SU-DHL-6 (cell line): ENCODE measurements around the gene MBTD1.

Experiments
- H2AFZ ChIP-seq: fragments of 200-600 bp; sonication (generic); 2 replicates; pipeline ENCODE4 v1.6.1; 2014; ENCODE audit warnings: low read depth, mild to moderate bottlenecking, moderate library complexity, mixed read lengths, antibody characterized with exemption, low read length; ENCODE audit not compliant: severe bottlenecking
- H3F3A ChIP-seq: fragments of 200-600 bp; shearing (Covaris generic); 2 replicates; pipeline ENCODE4 v1.6.0; 2016; ENCODE audit warnings: antibody characterized with exemption, mild to moderate bottlenecking; ENCODE audit not compliant: insufficient read depth
- H3K27ac ChIP-seq: fragments of 200-600 bp; sonication (generic); 2 replicates; pipeline ENCODE4 v1.5.1; 2016; ENCODE audit warnings: low read depth, mild to moderate bottlenecking, low read length, moderate library complexity, mixed read lengths
- H3K27me3 ChIP-seq: fragments of 200-600 bp; sonication (generic), shearing (Covaris generic); 2 replicates; pipeline ENCODE4 v1.6.0; 2014; ENCODE audit warnings: mild to moderate bottlenecking, low read length
- H3K36me3 ChIP-seq: fragments of 200-600 bp; sonication (generic); 2 replicates; pipeline ENCODE4 v1.6.1; 2014; ENCODE audit warnings: mild to moderate bottlenecking, low read length, mixed read lengths
- H3K4me2 ChIP-seq: fragments of 300-600, 200-600 bp; shearing (Covaris generic), sonication (generic); 2 replicates; pipeline ENCODE4 v1.6.0; 2014; ENCODE audit warnings: low read length, low read depth, mild to moderate bottlenecking; ENCODE audit not compliant: poor library complexity, severe bottlenecking
- H3K4me3 ChIP-seq: fragments of 200-600 bp; sonication (generic); 2 replicates; pipeline ENCODE4 v1.5.1; 2014; ENCODE audit warnings: antibody characterized with exemption, low read length, mild to moderate bottlenecking, mixed read lengths; ENCODE audit not compliant: insufficient read depth, poor library complexity, severe bottlenecking
- H3K79me2 ChIP-seq: fragments of 200-600 bp; sonication (generic); 2 replicates; pipeline ENCODE4 v1.6.1; 2014; ENCODE audit warnings: mild to moderate bottlenecking, low read length, moderate library complexity; ENCODE audit not compliant: insufficient read depth
- H3K9ac ChIP-seq: fragments of 200-600 bp; sonication (generic); 2 replicates; pipeline ENCODE4 v1.7.0; 2014; ENCODE audit warnings: mild to moderate bottlenecking, low read length
- H3K9me2 ChIP-seq: fragments of 200-600 bp; sonication (generic); replicated peaks from 2 replicates; pipeline ENCODE4 v1.6.1; 2014; ENCODE audit warnings: low read length; ENCODE audit not compliant: insufficient read depth
- H3K9me3 ChIP-seq: fragments of 200-600 bp; sonication (generic); 2 replicates; pipeline ENCODE4 v1.6.1; 2014; ENCODE audit warnings: low read length, mixed read lengths; ENCODE audit not compliant: insufficient read depth
- H4K20me1 ChIP-seq: fragments of 200-600 bp; sonication (generic); 2 replicates; pipeline ENCODE4 v1.6.1; 2014; ENCODE audit warnings: low read depth, mild to moderate bottlenecking, antibody characterized with exemption, low read length, moderate library complexity, mixed read lengths
- CTCF ChIP-seq: fragments of 200-600 bp; sonication (generic); IDR thresholded peaks from one replicate; pipeline ENCODE4 v1.5.1; 2017; ENCODE audit warnings: antibody characterized with exemption, mild to moderate bottlenecking, low read length, moderate library complexity; ENCODE audit not compliant: insufficient read depth, poor library complexity, severe bottlenecking
- EZH2phosphoT487 ChIP-seq: fragments of 200-600 bp; sonication (generic), shearing (Covaris generic); conservative IDR thresholded peaks from 2 replicates; pipeline ENCODE4 v1.6.1; 2018; ENCODE audit warnings: mild to moderate bottlenecking, antibody characterized with exemption, low read length, moderate library complexity, mixed read lengths

MBTD1 gene

GRCh38 chr17:51244041-51244440 lies 15.8 kb downstream of the MBTD1 start:
- TF ChIP-seq EZH2phosphoT487 = no peak
- TF ChIP-seq CTCF = no peak
- H3K9me3 ChIP-seq = no peaks in the 10 kb centered on the region
- H3K9me2 ChIP-seq = no peaks in the 10 kb centered on the region
- H3K36me3 ChIP-seq = no peaks in the 10 kb centered on the region; the same call in 1 of the 2 replicates
- H3K27me3 ChIP-seq = no peaks in the 10 kb centered on the region
- H4K20me1 ChIP-seq = no peaks in the 10 kb centered on the region
- no peak overlapping the region for H2AFZ ChIP-seq
- no peak overlapping the region for H3K4me2 ChIP-seq
- no peak overlapping the region for H3K9ac ChIP-seq
- H3K27ac ChIP-seq = no peak overlapping the region
- no peak overlapping the region for H3K4me3 ChIP-seq
- 0 out of 2 replicates have a peak, but pooled peaks cover 3% of the 10 kb centered on the region for H3K79me2 ChIP-seq
- H3F3A ChIP-seq = peaks cover 11% of the 10 kb centered on the region

- H3K79me2 ChIP-seq = peaks cover 29% of the 10 kb centered on the region
Observed at GRCh38 chr17:51240275-51240674, 19.6 kb downstream of the MBTD1 start.

GRCh38 chr17:51238255-51238887 lies 21.5 kb downstream of the MBTD1 start:
- peaks cover 11% of the 10 kb centered on the region for H3F3A ChIP-seq
- H3K9me3 ChIP-seq = no peaks in the 10 kb centered on the region
- no peaks in the 10 kb centered on the region for H4K20me1 ChIP-seq
- TF ChIP-seq CTCF (no peak), EZH2phosphoT487 (no peak)
- no peak overlapping the region for H3K4me3 ChIP-seq
- peak overlapping the region; percentile 43 for H3K27ac ChIP-seq
- H3K27me3 ChIP-seq = no peaks in the 10 kb centered on the region
- H2AFZ ChIP-seq = no peak overlapping the region
- 0 out of 2 replicates have a peak overlapping the region, but pooled peaks have one; percentile 9 for H3K9ac ChIP-seq
- H3K36me3 ChIP-seq = no peaks in the 10 kb centered on the region
- no peaks in the 10 kb centered on the region for H3K9me2 ChIP-seq
- H3K79me2 ChIP-seq = peaks cover 45% of the 10 kb centered on the region
- peak overlapping the region; percentile 34 for H3K4me2 ChIP-seq

More at GRCh38 chr17:51240275-51240674, 19.6 kb downstream of the MBTD1 start:
- no peak overlapping the region for H3K9ac ChIP-seq
- H3K9me2 ChIP-seq = no peaks in the 10 kb centered on the region
- no peak overlapping the region for H3K27ac ChIP-seq
- no peak overlapping the region for H2AFZ ChIP-seq
- no peaks in the 10 kb centered on the region for H3K27me3 ChIP-seq
- no peaks in the 10 kb centered on the region for H3K36me3 ChIP-seq
- TF ChIP-seq EZH2phosphoT487 = no peak
- TF ChIP-seq CTCF = no peak
- peaks cover 11% of the 10 kb centered on the region for H3F3A ChIP-seq
- H3K4me2 ChIP-seq = no peak overlapping the region
- no peaks in the 10 kb centered on the region for H3K9me3 ChIP-seq
- H4K20me1 ChIP-seq = no peaks in the 10 kb centered on the region
- H3K4me3 ChIP-seq = no peak overlapping the region
